ENCODE data around the gene ETV4. TPM values are rescaled to one million over a fixed set of nuclear protein-coding genes. Genes with fewer than 3 reads are reported as not detected.
"Not testable (repeated sequence)": the region's sequence is repeated elsewhere in the genome, so short reads cannot be mapped to it uniquely, and the experiment has no call there.

ETV4 gene
- total RNA-seq, 1 donor from 2014 or later = 1.6 TPM

DNA sequence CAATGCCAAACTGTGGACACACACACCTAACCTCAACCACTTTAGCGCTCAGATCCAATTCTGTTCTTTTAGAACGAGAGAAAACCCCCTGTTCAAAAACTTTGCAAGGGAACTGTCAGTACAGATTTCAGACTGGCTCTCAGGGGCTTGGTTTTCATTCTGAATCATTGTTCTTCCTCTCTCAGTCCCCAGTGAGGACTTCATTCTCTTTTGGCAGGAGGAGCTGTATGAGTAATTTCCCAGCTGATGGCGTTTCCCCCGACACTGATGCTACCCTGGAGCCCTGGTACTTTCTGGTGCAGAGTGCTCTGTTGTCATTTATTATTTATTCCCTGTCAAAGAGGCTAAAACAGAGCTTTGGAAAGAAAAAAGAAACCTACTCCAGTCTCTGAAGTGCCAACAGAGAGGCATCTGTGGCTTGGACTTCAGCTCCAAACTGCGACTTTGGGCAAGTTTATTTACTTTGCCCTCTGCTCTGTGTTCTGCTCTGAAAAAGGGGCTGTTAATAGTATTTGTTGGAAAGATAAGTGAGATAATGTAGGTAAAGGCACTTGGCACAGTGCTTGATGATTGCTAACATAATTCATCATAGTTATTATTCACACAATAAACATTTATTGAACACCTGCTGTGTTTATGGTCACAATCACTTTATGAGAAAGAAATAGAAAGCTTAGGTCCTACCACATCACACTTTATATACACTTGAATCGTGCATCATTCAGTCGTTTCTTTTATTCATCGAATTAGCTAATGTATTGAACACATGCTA is 28.3 kb downstream of the ETV4 start:
- Histone ChIP-seq H3K27ac (ENCODE audit: low read depth, low read length) (no peak overlapping the region), H3K36me3 (ENCODE audit: control insufficient read depth in 3 of 3, insufficient read depth in 3 of 3, low read length in 3 of 3) (peaks cover 42 to 57% (median 48%) of the 10 kb centered on the region in 3 donors), H3K9me3 (ENCODE audit: control insufficient read depth in 3 of 3, low read length in 3 of 3) (no peaks in the 10 kb centered on the region), H3K27me3 (ENCODE audit: control insufficient read depth in 3 of 3, insufficient read depth in 3 of 3, low read length in 3 of 3) (no peaks in the 10 kb centered on the region), H3K9ac (ENCODE audit: low read depth in 1 of 3, low read length in 3 of 3) (peak overlapping the region in 1 of 3 donors; percentile 13), H3K4me3 (ENCODE audit: low read length in 3 of 3) (no peak overlapping the region), H3K4me1 (ENCODE audit: control insufficient read depth in 3 of 3, insufficient read depth in 3 of 3, low read length in 3 of 3) (peaks cover 7 to 8% (median 8%) of the 10 kb centered on the region in 3 donors)

DNA sequence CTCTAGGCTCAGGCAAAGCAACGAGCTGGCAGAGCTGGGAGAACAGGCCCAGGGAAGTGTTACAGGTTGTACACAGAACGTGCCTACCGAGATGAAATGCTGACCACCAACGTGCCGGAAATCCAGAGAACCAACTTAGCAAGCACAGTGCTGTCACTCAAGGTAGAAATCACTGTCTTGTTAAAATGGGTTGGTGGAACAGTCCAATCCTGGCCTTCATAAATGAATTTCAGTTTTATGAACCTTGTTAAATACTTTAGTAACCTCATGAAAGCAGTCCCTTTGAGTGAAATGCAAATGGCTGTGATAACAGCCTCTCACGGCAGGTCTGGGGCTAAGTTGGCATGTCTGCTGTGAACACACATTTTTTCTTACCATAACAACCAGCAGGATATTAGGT is 29.0 kb downstream of the ETV4 start:
- no peaks in the 10 kb centered on the region for H3K9me3 ChIP-seq (ENCODE audit: control insufficient read depth in 3 of 3, low read length in 3 of 3)
- H3K4me3 ChIP-seq (ENCODE audit: low read length in 3 of 3) = no peak overlapping the region
- H3K36me3 ChIP-seq (ENCODE audit: control insufficient read depth in 3 of 3, insufficient read depth in 3 of 3, low read length in 3 of 3) = peaks cover 43 to 60% (median 55%) of the 10 kb centered on the region in 3 donors
- no peak overlapping the region for H3K27ac ChIP-seq (ENCODE audit: low read depth, low read length)
- H3K27me3 ChIP-seq (ENCODE audit: control insufficient read depth in 3 of 3, insufficient read depth in 3 of 3, low read length in 3 of 3) = no peaks in the 10 kb centered on the region
- peaks cover 7 to 8% (median 8%) of the 10 kb centered on the region in 3 donors for H3K4me1 ChIP-seq (ENCODE audit: control insufficient read depth in 3 of 3, insufficient read depth in 3 of 3, low read length in 3 of 3)
- no peak overlapping the region for H3K9ac ChIP-seq (ENCODE audit: low read depth in 1 of 3, low read length in 3 of 3)

- Histone ChIP-seq H3K27ac (ENCODE audit: low read depth, low read length) (peak overlapping the region; percentile 52), H3K27me3 (ENCODE audit: control insufficient read depth in 3 of 3, insufficient read depth in 3 of 3, low read length in 3 of 3) (no peaks in the 10 kb centered on the region), H3K4me1 (ENCODE audit: control insufficient read depth in 3 of 3, insufficient read depth in 3 of 3, low read length in 3 of 3) (peaks cover 7 to 8% (median 8%) of the 10 kb centered on the region in 3 donors), H3K36me3 (ENCODE audit: control insufficient read depth in 3 of 3, insufficient read depth in 3 of 3, low read length in 3 of 3) (peaks cover 31 to 47% (median 45%) of the 10 kb centered on the region in 3 donors), H3K9me3 (ENCODE audit: control insufficient read depth in 3 of 3, low read length in 3 of 3) (no peaks in the 10 kb centered on the region), H3K4me3 (ENCODE audit: low read length in 3 of 3) (no peak overlapping the region), H3K9ac (ENCODE audit: low read depth in 1 of 3, low read length in 3 of 3) (peak overlapping the region in 1 of 3 donors; percentile 45)
Measured at GRCh38 chr17:43515656-43516055, 30.5 kb downstream of the ETV4 start.

- H3K4me3 ChIP-seq (ENCODE audit: low read length in 3 of 3); H3K27ac ChIP-seq (ENCODE audit: low read depth, low read length); H3K4me1 ChIP-seq (ENCODE audit: control insufficient read depth in 3 of 3, insufficient read depth in 3 of 3, low read length in 3 of 3); H3K27me3 ChIP-seq (ENCODE audit: control insufficient read depth in 3 of 3, insufficient read depth in 3 of 3, low read length in 3 of 3); H3K9ac ChIP-seq (ENCODE audit: low read depth in 1 of 3, low read length in 3 of 3); H3K9me3 ChIP-seq (ENCODE audit: control insufficient read depth in 3 of 3, low read length in 3 of 3): not testable (repeated sequence)
- H3K36me3 ChIP-seq (ENCODE audit: control insufficient read depth in 3 of 3, insufficient read depth in 3 of 3, low read length in 3 of 3) = peaks cover 34 to 43% (median 36%) of the 10 kb centered on the region in 3 donors
Measured at GRCh38 chr17:43511199-43511598, 34.9 kb downstream of the ETV4 start.

- H3K4me3 ChIP-seq (ENCODE audit: low read length in 3 of 3); H3K4me1 ChIP-seq (ENCODE audit: control insufficient read depth in 3 of 3, insufficient read depth in 3 of 3, low read length in 3 of 3); H3K27me3 ChIP-seq (ENCODE audit: control insufficient read depth in 3 of 3, insufficient read depth in 3 of 3, low read length in 3 of 3); H3K9me3 ChIP-seq (ENCODE audit: control insufficient read depth in 3 of 3, low read length in 3 of 3); H3K27ac ChIP-seq (ENCODE audit: low read depth, low read length); H3K9ac ChIP-seq (ENCODE audit: low read depth in 1 of 3, low read length in 3 of 3): not testable (repeated sequence)
- H3K36me3 ChIP-seq (ENCODE audit: control insufficient read depth in 3 of 3, insufficient read depth in 3 of 3, low read length in 3 of 3) = peaks cover 44 to 57% (median 48%) of the 10 kb centered on the region in 3 donors
Measured at GRCh38 chr17:43509440-43509839, 36.7 kb downstream of the ETV4 start.

DNA sequence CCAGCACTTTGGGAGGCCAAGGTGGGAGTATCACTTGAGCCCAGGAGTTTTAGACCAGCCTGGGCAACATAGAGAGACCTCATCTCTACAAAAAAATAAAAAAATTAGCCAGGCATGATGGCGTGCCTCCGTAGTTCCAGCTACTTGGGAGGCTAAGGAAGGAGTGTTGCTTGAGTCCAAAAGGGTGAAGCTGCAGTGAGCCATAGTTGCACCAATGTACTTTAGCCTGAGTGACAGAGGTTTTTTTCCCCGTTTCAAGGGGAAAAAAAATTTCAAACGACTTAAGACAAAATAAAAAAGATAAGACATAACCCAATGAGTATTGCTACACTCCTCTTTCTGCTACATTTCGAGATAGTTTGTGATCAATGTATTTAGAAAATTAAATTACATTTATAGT is 55.5 kb downstream of the ETV4 start:
- no peak overlapping the region for H3K9ac ChIP-seq (ENCODE audit: low read depth in 1 of 3, low read length in 3 of 3)
- peaks cover 0 to 9% (median 0%) of the 10 kb centered on the region in 3 donors for H3K4me1 ChIP-seq (ENCODE audit: control insufficient read depth in 3 of 3, insufficient read depth in 3 of 3, low read length in 3 of 3)
- H3K9me3 ChIP-seq (ENCODE audit: control insufficient read depth in 3 of 3, low read length in 3 of 3) = no peaks in the 10 kb centered on the region
- H3K36me3 ChIP-seq (ENCODE audit: control insufficient read depth in 3 of 3, insufficient read depth in 3 of 3, low read length in 3 of 3) = peaks cover 38 to 51% (median 44%) of the 10 kb centered on the region in 3 donors
- no peak overlapping the region for H3K27ac ChIP-seq (ENCODE audit: low read depth, low read length)
- no peak overlapping the region for H3K4me3 ChIP-seq (ENCODE audit: low read length in 3 of 3)
- no peaks in the 10 kb centered on the region for H3K27me3 ChIP-seq (ENCODE audit: control insufficient read depth in 3 of 3, insufficient read depth in 3 of 3, low read length in 3 of 3)

GRCh38 chr17:43483674-43484551 is 62.2 kb downstream of the ETV4 start, which contains the start of gene DHX8:
Gene DHX8 (plus strand): TSS chr17:43483975. CDS start chr17:43484038, 63 bp downstream.
- Histone ChIP-seq H3K4me1 (ENCODE audit: control insufficient read depth in 3 of 3, insufficient read depth in 3 of 3, low read length in 3 of 3) (peaks cover 15 to 26% (median 16%) of the 10 kb centered on the region in 3 donors), H3K9ac (ENCODE audit: low read depth in 1 of 3, low read length in 3 of 3) (peak within 1 kb of the TSS; percentile 89 to 98 (median 93)), H3K27me3 (ENCODE audit: control insufficient read depth in 3 of 3, insufficient read depth in 3 of 3, low read length in 3 of 3) (no peaks in the 10 kb centered on the region), H3K4me3 (ENCODE audit: low read length in 3 of 3) (peak within 1 kb of the TSS; percentile 93 to 100 (median 96)), H3K27ac (ENCODE audit: low read depth, low read length) (peak within 1 kb of the TSS; percentile 61), H3K9me3 (ENCODE audit: control insufficient read depth in 3 of 3, low read length in 3 of 3) (no peaks in the 10 kb centered on the region), H3K36me3 (ENCODE audit: control insufficient read depth in 3 of 3, insufficient read depth in 3 of 3, low read length in 3 of 3) (no peaks in the 10 kb centered on the region)

DNA sequence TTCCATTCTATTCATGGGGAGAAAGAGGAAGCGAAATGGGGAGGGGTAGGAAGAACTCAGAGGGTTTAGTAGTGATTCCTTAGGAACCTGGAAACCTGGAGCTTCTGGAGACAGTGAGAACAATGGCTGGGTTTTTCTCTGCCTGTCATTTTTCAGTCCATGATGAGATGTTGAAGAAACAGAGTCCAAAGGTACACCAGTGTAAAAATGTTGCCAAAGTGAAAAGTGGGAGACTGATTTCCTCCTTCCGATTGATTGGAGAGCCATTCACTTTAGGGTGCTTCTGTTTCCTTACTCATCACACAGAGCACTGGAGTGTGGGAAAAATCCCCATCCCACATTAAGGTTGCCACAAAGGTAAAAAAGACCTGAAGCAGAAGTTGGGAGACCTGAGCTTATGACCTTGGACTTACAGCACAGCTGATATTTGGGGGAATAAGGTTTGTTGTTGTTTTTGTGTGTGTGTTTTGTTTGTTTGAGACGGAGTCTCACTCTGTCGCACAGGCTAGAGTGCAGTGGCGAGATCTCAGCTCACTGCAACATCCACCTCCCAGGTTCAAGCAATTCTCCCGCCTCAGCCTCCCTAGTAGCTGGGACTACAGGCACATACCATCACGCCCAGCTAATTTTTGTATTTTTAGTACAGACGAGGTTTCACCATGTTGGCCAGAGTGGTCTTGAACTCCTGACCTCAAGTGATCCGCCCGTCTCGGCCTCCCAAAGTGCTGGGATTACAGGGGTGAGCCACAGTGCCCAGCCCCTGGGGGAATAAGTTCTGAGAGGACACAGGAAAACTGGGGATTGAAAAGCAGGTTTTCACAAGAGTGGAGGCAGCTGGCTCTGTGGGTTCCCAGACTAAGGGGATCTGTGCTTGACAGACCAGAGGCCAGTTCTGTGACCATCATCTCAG is 63.8 kb downstream of the ETV4 start:
- no peaks in the 10 kb centered on the region for H3K36me3 ChIP-seq (ENCODE audit: control insufficient read depth in 3 of 3, insufficient read depth in 3 of 3, low read length in 3 of 3)
- peaks cover 15 to 26% (median 16%) of the 10 kb centered on the region in 3 donors for H3K4me1 ChIP-seq (ENCODE audit: control insufficient read depth in 3 of 3, insufficient read depth in 3 of 3, low read length in 3 of 3)
- no peak overlapping the region for H3K4me3 ChIP-seq (ENCODE audit: low read length in 3 of 3)
- no peaks in the 10 kb centered on the region for H3K27me3 ChIP-seq (ENCODE audit: control insufficient read depth in 3 of 3, insufficient read depth in 3 of 3, low read length in 3 of 3)
- no peak overlapping the region for H3K27ac ChIP-seq (ENCODE audit: low read depth, low read length)
- H3K9me3 ChIP-seq (ENCODE audit: control insufficient read depth in 3 of 3, low read length in 3 of 3) = no peaks in the 10 kb centered on the region
- no peak overlapping the region for H3K9ac ChIP-seq (ENCODE audit: low read depth in 1 of 3, low read length in 3 of 3)

DNA sequence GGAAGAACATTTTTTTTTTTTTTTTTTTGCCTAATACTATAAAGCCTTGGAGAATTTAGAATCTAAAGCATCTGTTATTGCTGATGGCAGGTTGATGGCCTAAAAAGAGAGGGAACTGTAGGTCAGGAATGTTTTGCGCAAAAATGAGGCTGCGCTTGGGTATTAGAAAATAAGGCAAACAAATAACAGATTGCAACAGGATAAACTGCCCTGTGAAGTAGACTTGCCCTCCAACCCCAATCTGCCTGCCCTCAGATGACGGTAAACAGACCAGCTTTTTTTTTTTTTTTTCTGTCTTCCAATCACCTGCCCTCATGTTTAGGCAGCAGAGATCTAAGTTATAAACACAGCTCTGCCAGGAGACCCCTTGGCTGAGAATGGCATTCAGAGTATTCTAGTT is 66.2 kb downstream of the ETV4 start:
- Histone ChIP-seq H3K4me1 (ENCODE audit: control insufficient read depth in 3 of 3, insufficient read depth in 3 of 3, low read length in 3 of 3) (peaks cover 9 to 13% (median 10%) of the 10 kb centered on the region in 3 donors), H3K4me3 (ENCODE audit: low read length in 3 of 3) (no peak overlapping the region), H3K36me3 (ENCODE audit: control insufficient read depth in 3 of 3, insufficient read depth in 3 of 3, low read length in 3 of 3) (no peaks in the 10 kb centered on the region)

More for the DNA sequence above, 66.2 kb downstream of the ETV4 start:
- no peaks in the 10 kb centered on the region for H3K27me3 ChIP-seq (ENCODE audit: control insufficient read depth in 3 of 3, insufficient read depth in 3 of 3, low read length in 3 of 3)
- H3K9ac ChIP-seq (ENCODE audit: low read depth in 1 of 3, low read length in 3 of 3) = no peak overlapping the region
- H3K27ac ChIP-seq (ENCODE audit: low read depth, low read length) = no peak overlapping the region
- no peaks in the 10 kb centered on the region for H3K9me3 ChIP-seq (ENCODE audit: control insufficient read depth in 3 of 3, low read length in 3 of 3)
